ENCODE data around the gene RFT1. TPM values are rescaled to one million over a fixed set of nuclear protein-coding genes. Genes with fewer than 3 reads are reported as not detected.

Gene RFT1
- total RNA-seq, 1 experiment from 2014 or later = 33.6 TPM

- no peaks in the 10 kb centered on the region for H4K20me1 ChIP-seq (ENCODE audit: insufficient read depth)
- H3K9me2 ChIP-seq (ENCODE audit: insufficient read depth) = no peaks in the 10 kb centered on the region
- no peaks in the 10 kb centered on the region for H3K79me2 ChIP-seq (ENCODE audit: insufficient read depth, low read length)
- ATAC-seq = peak; percentile 58
- no peak for TF ChIP-seq FOSL1 (IDR thresholded peaks at IDR 0.05; ENCODE audit: low read depth)
- no peak for TF ChIP-seq CTCF (IDR thresholded peaks at IDR 0.05 in 2 of 3, conservative IDR thresholded peaks at IDR 0.05 in 1 of 3; ENCODE audit: borderline replicate concordance in 1 of 3, insufficient read depth in 1 of 3, low read depth in 2 of 3, low read length in 2 of 3)
- 0 out of 2 replicates have a peak, but pooled peaks have one; percentile 28 for TF ChIP-seq SIN3A (IDR thresholded peaks at IDR 0.05; ENCODE audit: low read depth)
- no peak for TF ChIP-seq POLR2A (IDR thresholded peaks at IDR 0.05; ENCODE audit: borderline replicate concordance, extremely low read depth, insufficient read depth, insufficient read length)
- 0 out of 2 replicates have a peak, but pooled peaks have one; percentile 23 for TF ChIP-seq MAX (IDR thresholded peaks at IDR 0.05)
- TF ChIP-seq JUND (IDR thresholded peaks at IDR 0.05) = peak; percentile 12; the same call in 1 of the 2 replicates
- H3K4me2 ChIP-seq (ENCODE audit: low read length) = no peak overlapping the region
- no peak overlapping the region for H3K27ac ChIP-seq (ENCODE audit: low read depth, low read length)
- BruUV-seq (replicated peaks) = no TSS peak
- no peaks in the 10 kb centered on the region for H3K27me3 ChIP-seq (ENCODE audit: insufficient read depth, low read length)
- peaks cover 0 to 13% of the 10 kb centered on the region in 2 experiments; a peak in 2 of 4 replicates for H3K4me1 ChIP-seq (ENCODE audit: control insufficient read depth in 1 of 2, insufficient read depth in 2 of 2, low read length in 2 of 2)
- no peaks in the 10 kb centered on the region for H3K9me3 ChIP-seq (ENCODE audit: control insufficient read depth in 1 of 2, insufficient read depth in 1 of 2, low read depth in 1 of 2, low read length in 2 of 2)
- ChIA-PET CTCF (no interaction called here), RAD21 (ENCODE audit: low non-redundant PET in 1 of 2, low total read pairs in 2 of 2, uncharacterized antibody in 2 of 2, unreplicated experiment in 2 of 2) (no interaction called here), POLR2A (no interaction called here)
- H2AFZ ChIP-seq (ENCODE audit: low read depth, low read length, poor library complexity, severe bottlenecking) = no peak overlapping the region
- H3K9ac ChIP-seq (ENCODE audit: low read length) = no peak overlapping the region
- H3K36me3 ChIP-seq (ENCODE audit: control insufficient read depth in 1 of 2, insufficient read depth in 2 of 2, low read length in 2 of 2) = no peaks in the 10 kb centered on the region
- DNase-seq (ENCODE audit: low read depth, low spot score) = no peak
- no peak overlapping the region for H3K4me3 ChIP-seq (replicated peaks in 1 of 2; ENCODE audit: low read depth in 1 of 2, low read length in 2 of 2)
- intact Hi-C loops (cut with micrococcal nuclease) = no loop called here
Measured at GRCh38 chr3:53084310-53085001, 45.8 kb downstream of the RFT1 start.

- Histone ChIP-seq H3K9me2 (ENCODE audit: insufficient read depth) (no peaks in the 10 kb centered on the region), H3K4me3 (replicated peaks in 1 of 2; ENCODE audit: low read depth in 1 of 2, low read length in 2 of 2) (no peak overlapping the region), H3K9me3 (ENCODE audit: control insufficient read depth in 1 of 2, insufficient read depth in 1 of 2, low read depth in 1 of 2, low read length in 2 of 2) (no peaks in the 10 kb centered on the region), H3K9ac (ENCODE audit: low read length) (no peak overlapping the region), H3K4me1 (ENCODE audit: control insufficient read depth in 1 of 2, insufficient read depth in 2 of 2, low read length in 2 of 2) (peaks cover 0 to 13% of the 10 kb centered on the region in 2 experiments; a peak in 2 of 4 replicates), H3K27me3 (ENCODE audit: insufficient read depth, low read length) (no peaks in the 10 kb centered on the region), H4K20me1 (ENCODE audit: insufficient read depth) (no peaks in the 10 kb centered on the region), H2AFZ (ENCODE audit: low read depth, low read length, poor library complexity, severe bottlenecking) (no peak overlapping the region), H3K27ac (ENCODE audit: low read depth, low read length) (no peak overlapping the region), H3K79me2 (ENCODE audit: insufficient read depth, low read length) (no peaks in the 10 kb centered on the region), H3K4me2 (ENCODE audit: low read length) (no peak overlapping the region), H3K36me3 (ENCODE audit: control insufficient read depth in 1 of 2, insufficient read depth in 2 of 2, low read length in 2 of 2) (no peaks in the 10 kb centered on the region)
- CTCF ChIA-PET = no interaction called here
- no peak for DNase-seq (ENCODE audit: low read depth, low spot score)
- ATAC-seq = peak; percentile 10; the same call in 1 of the 2 replicates
- POLR2A ChIA-PET = no interaction called here
- no TSS peak for BruUV-seq (replicated peaks)
- RAD21 ChIA-PET (ENCODE audit: low non-redundant PET in 1 of 2, low total read pairs in 2 of 2, uncharacterized antibody in 2 of 2, unreplicated experiment in 2 of 2) = no interaction called here
- intact Hi-C loops (cut with micrococcal nuclease) = no loop called here
- TF ChIP-seq SIN3A (IDR thresholded peaks at IDR 0.05; ENCODE audit: low read depth) (no peak), ZNF274 (IDR thresholded peaks at IDR 0.05; ENCODE audit: low read depth, low read length) (no peak), CEBPB (IDR thresholded peaks at IDR 0.05; ENCODE audit: low read depth) (no peak), POLR2AphosphoS5 (IDR thresholded peaks at IDR 0.05; ENCODE audit: low read depth, low read length) (no peak), EZH2 (IDR thresholded peaks at IDR 0.05) (no peak), REST (IDR thresholded peaks at IDR 0.05; ENCODE audit: low read depth) (no peak), FOSL1 (IDR thresholded peaks at IDR 0.05; ENCODE audit: low read depth) (no peak), YY1 (IDR thresholded peaks at IDR 0.05; ENCODE audit: extremely low read depth, insufficient replicate concordance, low read depth, low read length) (no peak), ATF3 (IDR thresholded peaks at IDR 0.05) (no peak), JUND (IDR thresholded peaks at IDR 0.05) (no peak), EZH2phosphoT487 (IDR thresholded peaks at IDR 0.05; ENCODE audit: borderline replicate concordance) (no peak), RAD21 (IDR thresholded peaks at IDR 0.05; ENCODE audit: low read depth) (no peak)
Measured at GRCh38 chr3:53083949-53084309, 46.3 kb downstream of the RFT1 start.
